BE2C (cell line): Measurements from ENCODE around the gene INPP4A.

Experiments used
- DNase-seq: peaks from one replicate; pipeline ENCODE4 v3.0.0-alpha.2; 2020
- H3K27me3 ChIP-seq: fragments of 250-450 bp; sonication (Bioruptor Pico); 2 replicates; pipeline ENCODE4 v1.5.1; 2020; ENCODE audit warnings: mild to moderate bottlenecking
- H3K36me3 ChIP-seq: fragments of 250-450 bp; sonication (Bioruptor Pico); 2 replicates; pipeline ENCODE4 v1.5.1; 2020; ENCODE audit warnings: mild to moderate bottlenecking
- H3K4me1 ChIP-seq: fragments of 250-450 bp; sonication (Bioruptor Pico); 2 replicates; pipeline ENCODE4 v1.5.1; 2020
- H3K4me3 ChIP-seq: 2 replicates; pipeline ENCODE4 v1.5.1; 2011; ENCODE audit warnings: low read depth, low read length
- H3K9me3 ChIP-seq: fragments of 250-450 bp; sonication (Bioruptor Pico); 2 replicates; pipeline ENCODE4 v1.5.1; 2020
- TF ChIP-seq, protein P1 (sequence below): IDR thresholded peaks from 2 replicates; pipeline ENCODE4 v1.5.1; 2012; ENCODE audit warnings: mild to moderate bottlenecking, low read depth, low read length

The INPP4A gene

GRCh38 chr2:98532756-98533155, 88.1 kb downstream of the INPP4A start:
- H3K36me3 ChIP-seq = no peaks in the 10 kb centered on the region
- DNase-seq = no peak
- no peaks in the 10 kb centered on the region; the same call in none of the 2 replicates for H3K4me1 ChIP-seq
- TF ChIP-seq, protein P1, sequence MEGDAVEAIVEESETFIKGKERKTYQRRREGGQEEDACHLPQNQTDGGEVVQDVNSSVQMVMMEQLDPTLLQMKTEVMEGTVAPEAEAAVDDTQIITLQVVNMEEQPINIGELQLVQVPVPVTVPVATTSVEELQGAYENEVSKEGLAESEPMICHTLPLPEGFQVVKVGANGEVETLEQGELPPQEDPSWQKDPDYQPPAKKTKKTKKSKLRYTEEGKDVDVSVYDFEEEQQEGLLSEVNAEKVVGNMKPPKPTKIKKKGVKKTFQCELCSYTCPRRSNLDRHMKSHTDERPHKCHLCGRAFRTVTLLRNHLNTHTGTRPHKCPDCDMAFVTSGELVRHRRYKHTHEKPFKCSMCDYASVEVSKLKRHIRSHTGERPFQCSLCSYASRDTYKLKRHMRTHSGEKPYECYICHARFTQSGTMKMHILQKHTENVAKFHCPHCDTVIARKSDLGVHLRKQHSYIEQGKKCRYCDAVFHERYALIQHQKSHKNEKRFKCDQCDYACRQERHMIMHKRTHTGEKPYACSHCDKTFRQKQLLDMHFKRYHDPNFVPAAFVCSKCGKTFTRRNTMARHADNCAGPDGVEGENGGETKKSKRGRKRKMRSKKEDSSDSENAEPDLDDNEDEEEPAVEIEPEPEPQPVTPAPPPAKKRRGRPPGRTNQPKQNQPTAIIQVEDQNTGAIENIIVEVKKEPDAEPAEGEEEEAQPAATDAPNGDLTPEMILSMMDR = no peak
- no peaks in the 10 kb centered on the region for H3K27me3 ChIP-seq
- no peak overlapping the region for H3K4me3 ChIP-seq
- H3K9me3 ChIP-seq = no peaks in the 10 kb centered on the region

DNA sequence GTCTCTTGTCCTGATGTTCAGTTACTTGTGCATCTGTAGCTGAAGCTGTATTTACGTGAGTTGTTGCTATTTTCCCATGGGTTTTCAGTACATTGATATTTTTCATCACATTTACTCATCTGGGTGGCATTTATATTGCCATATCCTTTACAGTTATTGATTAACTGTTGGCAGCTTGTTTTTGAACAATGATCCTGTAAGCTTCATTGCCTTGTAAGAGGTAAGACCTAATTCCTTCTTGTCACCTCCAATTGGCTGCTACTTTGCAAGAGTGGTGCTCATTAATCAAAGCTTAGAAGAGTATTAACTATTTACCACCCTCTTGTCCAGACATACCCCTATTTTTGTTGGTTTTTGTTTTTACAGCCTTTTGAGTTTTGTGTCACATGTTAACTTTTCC, 88.9 kb downstream of the INPP4A start:
- no peaks in the 10 kb centered on the region for H3K27me3 ChIP-seq
- no peaks in the 10 kb centered on the region; the same call in none of the 2 replicates for H3K4me1 ChIP-seq
- TF ChIP-seq, protein P1 = no peak
- no peak overlapping the region for H3K4me3 ChIP-seq
- DNase-seq = no peak
- H3K9me3 ChIP-seq = no peaks in the 10 kb centered on the region
- H3K36me3 ChIP-seq = no peaks in the 10 kb centered on the region

- TF ChIP-seq, protein P1 = no peak
Measured at GRCh38 chr2:98534761-98535160, 90.1 kb downstream of the INPP4A start.

GRCh38 chr2:98535971-98536677, 91.5 kb downstream of the INPP4A start:
- no peaks in the 10 kb centered on the region for H3K9me3 ChIP-seq

More at GRCh38 chr2:98534761-98535160, 90.1 kb downstream of the INPP4A start:
- DNase-seq = no peak
- no peaks in the 10 kb centered on the region for H3K9me3 ChIP-seq
- H3K4me3 ChIP-seq = no peak overlapping the region
- no peaks in the 10 kb centered on the region for H3K36me3 ChIP-seq
- no peaks in the 10 kb centered on the region for H3K27me3 ChIP-seq
- no peaks in the 10 kb centered on the region; the same call in none of the 2 replicates for H3K4me1 ChIP-seq

GRCh38 chr2:98537390-98538126, 92.9 kb downstream of the INPP4A start:
- DNase-seq = no peak
- H3K36me3 ChIP-seq = no peaks in the 10 kb centered on the region
- no peaks in the 10 kb centered on the region; the same call in none of the 2 replicates for H3K4me1 ChIP-seq
- no peak overlapping the region for H3K4me3 ChIP-seq
- TF ChIP-seq, protein P1 = no peak
- no peaks in the 10 kb centered on the region for H3K27me3 ChIP-seq
- H3K9me3 ChIP-seq = no peaks in the 10 kb centered on the region

More at GRCh38 chr2:98535971-98536677, 91.5 kb downstream of the INPP4A start:
- Histone ChIP-seq H3K4me3 (no peak overlapping the region), H3K36me3 (no peaks in the 10 kb centered on the region), H3K4me1 (no peaks in the 10 kb centered on the region; the same call in none of the 2 replicates), H3K27me3 (no peaks in the 10 kb centered on the region)
- TF ChIP-seq, protein P1 = no peak
- DNase-seq = peak; percentile 25
